ENCODE data around the gene ZNF862.

ZNF862 gene

DNA sequence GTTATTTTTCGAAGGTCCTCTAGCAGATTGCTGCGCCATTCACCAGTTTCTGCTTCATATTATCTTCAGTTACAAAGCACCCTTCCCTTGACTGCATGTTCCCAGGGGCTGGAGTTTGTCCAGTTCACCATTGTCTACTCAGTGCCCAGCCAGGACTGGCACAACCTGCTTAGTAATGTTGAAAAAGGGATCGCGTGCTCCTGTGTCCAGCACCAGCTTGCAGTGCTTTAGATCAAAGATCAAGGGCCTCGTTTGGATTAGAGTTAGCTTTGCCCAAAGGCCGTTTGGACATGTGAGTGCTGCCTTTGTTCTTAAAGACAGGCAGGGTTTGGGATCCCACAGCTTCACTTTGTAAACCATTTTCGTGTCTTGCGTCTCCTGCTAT lies 36.5 kb downstream of the ZNF862 start:
- in situ Hi-C loops (cut with MboI; ENCODE audit: low pct_unique_long_range_greater_than_20kb, low sequenced_read_pairs, unreplicated experiment): no loop called here
- no peak for DNase-seq (ENCODE audit: low spot score)
- TF ChIP-seq, protein P1, sequence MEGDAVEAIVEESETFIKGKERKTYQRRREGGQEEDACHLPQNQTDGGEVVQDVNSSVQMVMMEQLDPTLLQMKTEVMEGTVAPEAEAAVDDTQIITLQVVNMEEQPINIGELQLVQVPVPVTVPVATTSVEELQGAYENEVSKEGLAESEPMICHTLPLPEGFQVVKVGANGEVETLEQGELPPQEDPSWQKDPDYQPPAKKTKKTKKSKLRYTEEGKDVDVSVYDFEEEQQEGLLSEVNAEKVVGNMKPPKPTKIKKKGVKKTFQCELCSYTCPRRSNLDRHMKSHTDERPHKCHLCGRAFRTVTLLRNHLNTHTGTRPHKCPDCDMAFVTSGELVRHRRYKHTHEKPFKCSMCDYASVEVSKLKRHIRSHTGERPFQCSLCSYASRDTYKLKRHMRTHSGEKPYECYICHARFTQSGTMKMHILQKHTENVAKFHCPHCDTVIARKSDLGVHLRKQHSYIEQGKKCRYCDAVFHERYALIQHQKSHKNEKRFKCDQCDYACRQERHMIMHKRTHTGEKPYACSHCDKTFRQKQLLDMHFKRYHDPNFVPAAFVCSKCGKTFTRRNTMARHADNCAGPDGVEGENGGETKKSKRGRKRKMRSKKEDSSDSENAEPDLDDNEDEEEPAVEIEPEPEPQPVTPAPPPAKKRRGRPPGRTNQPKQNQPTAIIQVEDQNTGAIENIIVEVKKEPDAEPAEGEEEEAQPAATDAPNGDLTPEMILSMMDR (IDR thresholded peaks at IDR 0.05; ENCODE audit: extremely low read depth, insufficient read depth, missing control alignments): no peak

DNA sequence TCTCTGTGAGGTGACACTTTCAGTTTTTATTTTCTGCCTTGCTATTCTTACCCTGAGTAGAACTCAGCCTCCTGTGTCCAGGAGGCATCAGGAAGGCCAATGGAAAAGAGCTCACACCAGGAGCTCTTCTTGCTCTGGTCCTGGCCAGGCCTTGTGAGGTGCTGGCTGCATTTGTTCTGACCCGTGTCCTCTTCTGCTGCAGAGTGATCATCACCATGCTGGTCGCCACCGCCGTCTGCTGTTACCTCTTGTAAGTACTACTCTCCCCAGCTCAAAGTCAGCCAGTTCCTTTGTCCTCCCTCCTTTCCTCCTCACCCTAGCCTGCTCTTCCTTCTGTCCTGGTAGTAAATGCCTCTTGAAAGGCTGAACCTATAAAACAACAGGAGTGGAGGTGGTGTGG lies 37.2 kb downstream of the ZNF862 start:
- TF ChIP-seq, protein P1 (IDR thresholded peaks at IDR 0.05; ENCODE audit: extremely low read depth, insufficient read depth, missing control alignments): no peak
- DNase-seq (ENCODE audit: low spot score): no peak
- in situ Hi-C loops (cut with MboI; ENCODE audit: low pct_unique_long_range_greater_than_20kb, low sequenced_read_pairs, unreplicated experiment): no loop called here

DNA sequence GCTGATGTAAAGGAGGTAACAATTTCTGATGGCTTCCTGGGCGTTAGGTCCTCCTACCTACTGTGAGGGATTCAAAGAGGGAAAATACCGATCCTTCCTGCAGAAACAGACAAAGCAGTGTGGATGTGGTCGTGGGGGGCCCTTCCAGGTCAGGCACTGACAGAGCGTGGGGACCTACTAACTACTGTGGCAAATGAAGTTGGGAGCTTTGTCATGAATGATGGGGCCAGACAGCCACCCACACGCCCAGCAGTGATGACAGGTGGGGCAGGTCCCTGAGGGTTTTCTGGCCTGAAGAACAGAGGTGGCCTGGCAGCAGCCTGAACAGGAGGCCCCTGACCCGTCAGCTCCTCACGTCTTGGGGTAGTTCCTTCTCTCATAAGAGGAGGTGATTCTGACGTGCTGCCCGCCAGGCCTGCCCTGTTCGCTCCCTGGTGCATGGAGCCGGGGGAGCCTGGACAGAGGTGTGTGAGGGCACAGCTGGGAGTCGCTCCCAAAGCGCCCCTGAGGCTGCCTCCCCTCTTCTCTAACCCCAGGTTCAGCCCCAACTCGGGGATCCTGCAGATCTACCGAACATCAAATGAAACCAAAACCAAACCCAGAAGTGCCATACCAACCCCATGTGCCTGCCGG lies 39.8 kb downstream of the ZNF862 start:
- in situ Hi-C loops (cut with MboI; ENCODE audit: low pct_unique_long_range_greater_than_20kb, low sequenced_read_pairs, unreplicated experiment): no loop called here
- TF ChIP-seq, protein P1 (IDR thresholded peaks at IDR 0.05; ENCODE audit: extremely low read depth, insufficient read depth, missing control alignments): no peak

GRCh38 chr7:149878523-149878921 lies 40.3 kb downstream of the ZNF862 start:
- DNase-seq (ENCODE audit: low spot score): no peak
- TF ChIP-seq, protein P1 (IDR thresholded peaks at IDR 0.05; ENCODE audit: extremely low read depth, insufficient read depth, missing control alignments): no peak
- in situ Hi-C loops (cut with MboI; ENCODE audit: low pct_unique_long_range_greater_than_20kb, low sequenced_read_pairs, unreplicated experiment): no loop called here

More for the DNA sequence above, 39.8 kb downstream of the ZNF862 start:
- no peak for DNase-seq (ENCODE audit: low spot score)

- TF ChIP-seq, protein P1 (IDR thresholded peaks at IDR 0.05; ENCODE audit: extremely low read depth, insufficient read depth, missing control alignments): no peak
- DNase-seq (ENCODE audit: low spot score): no peak
- in situ Hi-C loops (cut with MboI; ENCODE audit: low pct_unique_long_range_greater_than_20kb, low sequenced_read_pairs, unreplicated experiment): no loop called here
These were observed 41.1 kb downstream of the ZNF862 start for GRCh38 chr7:149879271-149879743.

GRCh38 chr7:149879766-149880637 lies 41.8 kb downstream of the ZNF862 start:
- in situ Hi-C loops (cut with MboI; ENCODE audit: low pct_unique_long_range_greater_than_20kb, low sequenced_read_pairs, unreplicated experiment): no loop called here

More at GRCh38 chr7:149879766-149880637, 41.8 kb downstream of the ZNF862 start:
- no peak for DNase-seq (ENCODE audit: low spot score)
- TF ChIP-seq, protein P1 (IDR thresholded peaks at IDR 0.05; ENCODE audit: extremely low read depth, insufficient read depth, missing control alignments): no peak
